SK-N-MC (cell line): ENCODE results near the gene ABCB11.

Experiments used
- EZH2 ChIP-seq: fragments of 200-600 bp; sonication (generic); IDR thresholded peaks from one replicate; pipeline ENCODE4 v1.6.1; 2017; ENCODE audit warnings: antibody characterized with exemption
- FOXP2 ChIP-seq: optimal IDR thresholded peaks from 2 replicates; pipeline ENCODE3; 2011; ENCODE audit warnings: mild to moderate bottlenecking, moderate library complexity; ENCODE audit not compliant: insufficient read depth; ENCODE audit errors: extremely low read length, control extremely low read depth
- POLR2AphosphoS5 ChIP-seq: IDR thresholded peaks from 2 replicates; pipeline ENCODE4 v1.6.1; 2012; ENCODE audit warnings: mild to moderate bottlenecking, low read depth, low read length, borderline replicate concordance

DNA sequence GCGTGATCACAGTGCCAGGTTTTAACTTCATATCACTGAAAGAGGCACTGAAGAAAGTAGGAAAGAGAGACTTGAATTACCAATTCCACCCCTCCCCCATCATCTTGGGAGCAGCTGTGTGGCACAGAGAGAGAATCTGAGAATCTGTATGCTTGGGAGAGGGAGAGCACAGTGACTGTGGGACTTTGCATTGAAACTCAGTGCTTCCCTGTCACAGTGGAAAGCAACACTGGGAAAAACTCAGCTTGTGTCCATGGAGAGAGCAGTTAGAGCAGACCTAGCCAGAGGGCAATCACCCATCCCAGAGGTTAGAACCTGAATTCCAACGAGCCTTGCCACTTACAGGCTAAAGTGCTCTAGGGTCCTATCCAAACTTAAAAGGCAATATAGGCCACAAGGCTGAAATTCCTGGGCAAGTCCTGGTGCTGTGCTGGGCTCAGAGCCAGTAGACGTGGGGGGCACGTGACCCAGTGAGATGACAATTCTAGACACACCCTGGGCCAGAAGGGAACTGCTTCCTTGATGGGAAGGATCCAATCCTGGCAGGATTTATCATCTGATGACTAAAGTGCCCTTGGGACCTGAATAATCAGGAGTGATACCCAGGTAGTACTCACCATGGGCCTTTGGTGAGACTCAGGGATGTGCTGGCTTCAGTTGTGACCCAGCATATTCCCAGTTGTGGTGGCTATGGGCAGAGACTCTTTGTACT lies 15.5 kb upstream of the ABCB11 start:
- TF ChIP-seq EZH2, result no peak
- no peak for TF ChIP-seq POLR2AphosphoS5
- TF ChIP-seq FOXP2, result no peak
